ENCODE data around the gene WTIP. TPM values are rescaled to one million over a fixed set of nuclear protein-coding genes. Genes with fewer than 3 reads are reported as not detected.

Gene WTIP
- total RNA-seq, 1 experiment from 2014 or later: 32.5 TPM

- Histone ChIP-seq H2AK5ac (ENCODE audit: insufficient read length, low read length) (no peak overlapping the region), H4K20me1 (ENCODE audit: control insufficient read depth, insufficient read depth, insufficient read length) (no peaks in the 10 kb centered on the region), H3K27ac (ENCODE audit: insufficient read length, low read depth, low read length) (no peak overlapping the region), H3K23me2 (ENCODE audit: insufficient read length, low read depth, low read length, poor library complexity, severe bottlenecking) (no peaks in the 10 kb centered on the region), H3K9ac (ENCODE audit: extremely low read depth, insufficient read length, low read length) (no peak overlapping the region), H2BK15ac (ENCODE audit: low read depth, low read length) (no peak overlapping the region), H4K8ac (replicated peaks; ENCODE audit: insufficient read length, low read depth, low read length) (no peak overlapping the region), H4K91ac (ENCODE audit: insufficient read length, low read depth, low read length) (no peak overlapping the region), H3T11ph (ENCODE audit: low read length) (no peak overlapping the region), H3K4me2 (ENCODE audit: insufficient read depth, insufficient read length, low read length) (no peak overlapping the region), H2BK5ac (ENCODE audit: insufficient read length, low read length) (no peak overlapping the region), H3K23ac (ENCODE audit: insufficient read length, low read depth, low read length) (no peak overlapping the region), H2BK12ac (ENCODE audit: insufficient read length, low read depth, low read length) (no peak overlapping the region), H3K79me1 (ENCODE audit: insufficient read depth, low read depth, low read length, poor library complexity, severe bottlenecking) (no peaks in the 10 kb centered on the region), H2BK20ac (ENCODE audit: low read depth, low read length, poor library complexity, severe bottlenecking) (no peak overlapping the region), H2BK120ac (ENCODE audit: low read depth, low read length, poor library complexity, severe bottlenecking) (no peak overlapping the region), H3K27me3 (ENCODE audit: insufficient read depth, low read length) (no peaks in the 10 kb centered on the region), H2AFZ (ENCODE audit: low read length) (no peak overlapping the region), H3K56ac (ENCODE audit: insufficient read length, low read depth, low read length) (no peak overlapping the region), H3K4me1 (ENCODE audit: insufficient read depth, low read length) (no peaks in the 10 kb centered on the region), H3K14ac (ENCODE audit: insufficient read depth, low read length) (no peak overlapping the region), H3K4ac (ENCODE audit: low read depth, low read length) (no peak overlapping the region), H3K9me3 (ENCODE audit: control insufficient read depth, low read depth, low read length) (no peaks in the 10 kb centered on the region), H3K18ac (ENCODE audit: insufficient read length, low read depth, low read length) (no peak overlapping the region), H4K5ac (ENCODE audit: insufficient read length, low read depth, low read length) (no peak overlapping the region), H3K79me2 (ENCODE audit: insufficient read depth, low read length) (no peaks in the 10 kb centered on the region)
- no peak overlapping the region for H3K4me3 Mint-ChIP-seq
- no peak for DNase-seq
- WGBS (ENCODE audit: extremely low coverage, insufficient read length, low lambda C conversion rate): no CpG with 5 or more reads among the region's 15 CpGs
- peaks cover 6 to 15% (median 12%) of the 10 kb centered on the region in 3 experiments; a peak in 6 of 7 replicates for H3K36me3 Mint-ChIP-seq (ENCODE audit: insufficient read depth in 1 of 3, low read depth in 3 of 3)
- peaks cover 6% of the 10 kb centered on the region for H3K27me3 Mint-ChIP-seq (ENCODE audit: low read depth)
- peaks cover 15 to 20% of the 10 kb centered on the region in 2 experiments for H3K4me1 Mint-ChIP-seq
- TF ChIP-seq, protein P1, sequence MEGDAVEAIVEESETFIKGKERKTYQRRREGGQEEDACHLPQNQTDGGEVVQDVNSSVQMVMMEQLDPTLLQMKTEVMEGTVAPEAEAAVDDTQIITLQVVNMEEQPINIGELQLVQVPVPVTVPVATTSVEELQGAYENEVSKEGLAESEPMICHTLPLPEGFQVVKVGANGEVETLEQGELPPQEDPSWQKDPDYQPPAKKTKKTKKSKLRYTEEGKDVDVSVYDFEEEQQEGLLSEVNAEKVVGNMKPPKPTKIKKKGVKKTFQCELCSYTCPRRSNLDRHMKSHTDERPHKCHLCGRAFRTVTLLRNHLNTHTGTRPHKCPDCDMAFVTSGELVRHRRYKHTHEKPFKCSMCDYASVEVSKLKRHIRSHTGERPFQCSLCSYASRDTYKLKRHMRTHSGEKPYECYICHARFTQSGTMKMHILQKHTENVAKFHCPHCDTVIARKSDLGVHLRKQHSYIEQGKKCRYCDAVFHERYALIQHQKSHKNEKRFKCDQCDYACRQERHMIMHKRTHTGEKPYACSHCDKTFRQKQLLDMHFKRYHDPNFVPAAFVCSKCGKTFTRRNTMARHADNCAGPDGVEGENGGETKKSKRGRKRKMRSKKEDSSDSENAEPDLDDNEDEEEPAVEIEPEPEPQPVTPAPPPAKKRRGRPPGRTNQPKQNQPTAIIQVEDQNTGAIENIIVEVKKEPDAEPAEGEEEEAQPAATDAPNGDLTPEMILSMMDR (conservative IDR thresholded peaks at IDR 0.05): no peak
- no peaks in the 10 kb centered on the region for H3K9me3 Mint-ChIP-seq
- H3K27ac Mint-ChIP-seq: peak overlapping the region in 2 of 3 experiments; percentile 23 to 39; a peak in 1 of 7 replicates
Measured at GRCh38 chr19:34502582-34503411, 21.2 kb downstream of the WTIP start.

Data from H9 (cell line).